ENCODE data around the gene KCNK7.

DNA sequence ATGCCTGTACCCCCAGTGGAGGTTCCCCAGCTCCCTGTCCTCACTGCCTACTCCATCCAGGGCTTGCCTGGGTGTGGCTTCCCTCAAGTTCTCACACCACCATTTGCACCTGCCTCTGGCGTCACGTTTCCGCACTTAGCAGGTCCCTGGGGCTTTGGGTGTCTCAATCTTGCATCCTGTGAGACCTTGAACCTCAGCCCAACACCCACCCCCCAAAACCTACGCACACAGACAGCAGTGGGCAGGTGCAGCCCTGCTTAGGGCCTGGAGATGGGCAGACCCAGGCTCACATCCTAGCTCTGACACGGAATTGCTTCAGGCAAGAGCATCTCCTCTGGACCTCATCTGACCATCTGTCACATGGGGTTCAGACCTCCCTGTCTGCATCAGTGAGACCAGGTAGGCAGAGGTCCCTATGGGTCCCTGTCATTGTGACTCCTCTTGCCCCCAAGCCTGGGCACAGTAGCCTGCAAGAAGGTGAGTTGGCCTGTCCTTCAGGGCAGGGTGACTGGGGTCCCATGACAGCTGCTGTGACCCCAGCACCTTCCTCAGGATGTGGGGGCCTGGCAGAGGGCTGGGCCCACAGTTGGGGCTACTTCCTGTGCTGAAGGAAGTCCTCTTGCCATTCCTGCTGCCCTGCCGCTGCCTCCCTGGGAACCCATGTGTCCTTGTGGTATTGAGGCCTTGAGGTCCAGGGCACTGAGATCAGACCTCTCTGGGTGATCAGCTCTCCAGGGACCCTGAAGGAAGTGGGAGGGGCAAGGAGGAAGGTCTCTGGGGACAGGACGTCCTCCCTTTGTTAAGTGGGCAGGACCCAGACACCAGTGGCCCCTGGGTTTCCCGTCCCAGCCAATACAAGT is 44.3 kb upstream of the KCNK7 start:
- TF ChIP-seq, protein P1, sequence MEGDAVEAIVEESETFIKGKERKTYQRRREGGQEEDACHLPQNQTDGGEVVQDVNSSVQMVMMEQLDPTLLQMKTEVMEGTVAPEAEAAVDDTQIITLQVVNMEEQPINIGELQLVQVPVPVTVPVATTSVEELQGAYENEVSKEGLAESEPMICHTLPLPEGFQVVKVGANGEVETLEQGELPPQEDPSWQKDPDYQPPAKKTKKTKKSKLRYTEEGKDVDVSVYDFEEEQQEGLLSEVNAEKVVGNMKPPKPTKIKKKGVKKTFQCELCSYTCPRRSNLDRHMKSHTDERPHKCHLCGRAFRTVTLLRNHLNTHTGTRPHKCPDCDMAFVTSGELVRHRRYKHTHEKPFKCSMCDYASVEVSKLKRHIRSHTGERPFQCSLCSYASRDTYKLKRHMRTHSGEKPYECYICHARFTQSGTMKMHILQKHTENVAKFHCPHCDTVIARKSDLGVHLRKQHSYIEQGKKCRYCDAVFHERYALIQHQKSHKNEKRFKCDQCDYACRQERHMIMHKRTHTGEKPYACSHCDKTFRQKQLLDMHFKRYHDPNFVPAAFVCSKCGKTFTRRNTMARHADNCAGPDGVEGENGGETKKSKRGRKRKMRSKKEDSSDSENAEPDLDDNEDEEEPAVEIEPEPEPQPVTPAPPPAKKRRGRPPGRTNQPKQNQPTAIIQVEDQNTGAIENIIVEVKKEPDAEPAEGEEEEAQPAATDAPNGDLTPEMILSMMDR (IDR thresholded peaks at IDR 0.05): no peak
- TF ChIP-seq POLR2A (IDR thresholded peaks at IDR 0.05): no peak

Data from thyroid gland (tissue), 4 donors.